HepG2 (cell line): Measurements from ENCODE around the gene SKP2. TPM values are rescaled to one million over a fixed set of nuclear protein-coding genes. Genes with fewer than 3 reads are reported as not detected.

ENCODE experiments used
- ARNTL ChIP-seq: sonication (generic); formaldehyde crosslinking; IDR thresholded peaks from 2 replicates; pipeline ENCODE4 v1.4.0; 2020; ENCODE audit warnings: mild to moderate bottlenecking, missing genetic modification reagents
- E2F1 ChIP-seq: sonication (generic); formaldehyde crosslinking; IDR thresholded peaks from 2 replicates; pipeline ENCODE4 v1.5.0; 2020; ENCODE audit warnings: missing genetic modification reagents
- EED ChIP-seq: sonication (generic); formaldehyde crosslinking; IDR thresholded peaks from 2 replicates; pipeline ENCODE4 v1.5.0; 2020; ENCODE audit warnings: mild to moderate bottlenecking, missing genetic modification reagents
- GATAD1 ChIP-seq: IDR thresholded peaks from 2 replicates; pipeline ENCODE4 v1.6.1; 2016; ENCODE audit warnings: missing genetic modification reagents, missing compliant biosample characterization
- HNF4G ChIP-seq, 2 experiments: sonication (generic) in 1 of 2; formaldehyde crosslinking in 1 of 2; IDR thresholded peaks; 2 replicates each; pipeline versions ENCODE4 v1.4.0 to v1.6.1; 2011 to 2020; ENCODE audit warnings: borderline replicate concordance in 2 of 2, low read depth in 2 of 2, mild to moderate bottlenecking in 2 of 2, low read length in 1 of 2, missing genetic modification reagents in 1 of 2, moderate library complexity in 1 of 2
- KMT2A ChIP-seq: sonication (generic); formaldehyde crosslinking; IDR thresholded peaks from 2 replicates; pipeline ENCODE4 v1.4.0; 2020; ENCODE audit warnings: missing genetic modification reagents
- SETDB1 ChIP-seq: sonication (generic); formaldehyde crosslinking; IDR thresholded peaks from 2 replicates; pipeline ENCODE4 v1.5.1; 2020; ENCODE audit warnings: missing genetic modification reagents, mild to moderate bottlenecking, borderline replicate concordance
- SMAD3 ChIP-seq: sonication (generic); formaldehyde crosslinking; IDR thresholded peaks from 2 replicates; pipeline ENCODE4 v1.4.0; 2020; ENCODE audit warnings: missing genetic modification reagents
- SNAI1 ChIP-seq: sonication (generic); formaldehyde crosslinking; IDR thresholded peaks from 2 replicates; pipeline ENCODE4 v1.5.0; 2020; ENCODE audit warnings: mild to moderate bottlenecking, missing genetic modification reagents, borderline replicate concordance
- YEATS4 ChIP-seq: sonication (generic); formaldehyde crosslinking; IDR thresholded peaks from 2 replicates; pipeline ENCODE4 v1.4.0; 2020; ENCODE audit warnings: missing genetic modification reagents, borderline replicate concordance
- ZNF687 ChIP-seq: sonication (generic); formaldehyde crosslinking; IDR thresholded peaks from 2 replicates; pipeline ENCODE4 v1.5.1; 2020; ENCODE audit warnings: mild to moderate bottlenecking, missing genetic modification reagents, moderate library complexity
- ZNF749 ChIP-seq: sonication (generic); formaldehyde crosslinking; IDR thresholded peaks from 2 replicates; pipeline ENCODE4 v1.8.0; 2022; ENCODE audit warnings: mild to moderate bottlenecking, missing genetic modification reagents, moderate library complexity, borderline replicate concordance
- ZNF775 ChIP-seq: sonication (generic); formaldehyde crosslinking; IDR thresholded peaks from 2 replicates; pipeline ENCODE4 v1.4.0; 2020; ENCODE audit warnings: missing genetic modification reagents, mild to moderate bottlenecking, moderate library complexity, borderline replicate concordance
- ZNF879 ChIP-seq: sonication (generic); formaldehyde crosslinking; IDR thresholded peaks from 2 replicates; pipeline ENCODE4 v1.8.1; 2023; ENCODE audit warnings: missing genetic modification reagents
- ZNF883 ChIP-seq: sonication (generic); formaldehyde crosslinking; IDR thresholded peaks from 2 replicates; pipeline ENCODE4 v1.5.1; 2020; ENCODE audit warnings: mild to moderate bottlenecking, missing genetic modification reagents; ENCODE audit errors: not compliant biosample characterization
- ZSCAN30 ChIP-seq: sonication (generic); formaldehyde crosslinking; IDR thresholded peaks from 2 replicates; pipeline ENCODE4 v1.5.0; 2020; ENCODE audit warnings: mild to moderate bottlenecking, missing genetic modification reagents
- polyA plus RNA-seq, 8 experiments: library from polyadenylated mRNA; depleted of rRNA in 3 of 8; stranded (reverse) in 7 of 8; unstranded in 1 of 8; fragments of >200 nt; fragmentation: Illumina TruSeq in 4 of 8; extraction: Trizol in 4 of 8; gene quantifications; 2 replicates each; pipeline versions ENCODE4 v1.2.1 to v1.2.3, GENCODE V29; 2011 to 2016; ENCODE audit warnings: low read depth in 4 of 8, missing spikeins in 1 of 8, mixed read lengths in 1 of 8; ENCODE audit not compliant: insufficient read depth in 1 of 8
- total RNA-seq, 5 experiments: library from RNA; depleted of rRNA; stranded (reverse); fragments of >200 nt; fragmentation: Illumina TruSeq; extraction: Trizol; gene quantifications; 2 replicates each; pipeline ENCODE4 v1.2.3, GENCODE V29; 2016; ENCODE audit warnings: low read depth in 1 of 5
- TF ChIP-seq, protein P1 (sequence below): sonication (generic); formaldehyde crosslinking; IDR thresholded peaks from 2 replicates; pipeline ENCODE4 v1.4.0; 2020; ENCODE audit warnings: missing genetic modification reagents

SKP2 gene
- total and polyA plus RNA-seq, 2 of the 13 experiments (the other 11 are each of a cell fraction or from before 2014, with no cell fraction given) = 29.6 to 84.1 TPM

GRCh38 chr5:36138900-36139683 is 12.8 kb upstream of the SKP2 start (continued):
- TF ChIP-seq ZNF687 (CRISPR knock-in tag) = peak; percentile 93
- TF ChIP-seq ZNF749 (CRISPR knock-in tag) = 0 out of 2 replicates have a peak, but pooled peaks have one; percentile 15
- no peak; the same call in 1 of the 2 replicates for TF ChIP-seq ARNTL (CRISPR knock-in tag)
- peak; percentile 63 for TF ChIP-seq YEATS4
- no peak for TF ChIP-seq ZSCAN30 (CRISPR knock-in tag)
- TF ChIP-seq EED (CRISPR knock-in tag) = no peak
- no peak for TF ChIP-seq ZNF775 (CRISPR knock-in tag)
- no peak; the same call in 1 of the 2 replicates for TF ChIP-seq KMT2A (CRISPR knock-in tag)
- TF ChIP-seq HNF4G (IDR thresholded peaks at IDR 0.05; ENCODE audit: borderline replicate concordance, low read depth, low read length) = peak; percentile 86
- peak; percentile 93; the same call in 1 of the 2 replicates for TF ChIP-seq HNF4G (CRISPR knock-in tag; IDR thresholded peaks at IDR 0.05; ENCODE audit: borderline replicate concordance, low read depth)
- 0 out of 2 replicates have a peak, but pooled peaks have one; percentile 23 for TF ChIP-seq SETDB1 (CRISPR knock-in tag)
- TF ChIP-seq SMAD3 (CRISPR knock-in tag) = 0 out of 2 replicates have a peak, but pooled peaks have one; percentile 25
- TF ChIP-seq ZNF883 (CRISPR knock-in tag) = peak; percentile 35
- TF ChIP-seq GATAD1 (CRISPR knock-in tag) = 0 out of 2 replicates have a peak, but pooled peaks have one; percentile 33
- no peak for TF ChIP-seq ZNF879
- no peak for TF ChIP-seq SNAI1 (CRISPR knock-in tag)
- TF ChIP-seq E2F1 (CRISPR knock-in tag) = no peak
- TF ChIP-seq, protein P1, sequence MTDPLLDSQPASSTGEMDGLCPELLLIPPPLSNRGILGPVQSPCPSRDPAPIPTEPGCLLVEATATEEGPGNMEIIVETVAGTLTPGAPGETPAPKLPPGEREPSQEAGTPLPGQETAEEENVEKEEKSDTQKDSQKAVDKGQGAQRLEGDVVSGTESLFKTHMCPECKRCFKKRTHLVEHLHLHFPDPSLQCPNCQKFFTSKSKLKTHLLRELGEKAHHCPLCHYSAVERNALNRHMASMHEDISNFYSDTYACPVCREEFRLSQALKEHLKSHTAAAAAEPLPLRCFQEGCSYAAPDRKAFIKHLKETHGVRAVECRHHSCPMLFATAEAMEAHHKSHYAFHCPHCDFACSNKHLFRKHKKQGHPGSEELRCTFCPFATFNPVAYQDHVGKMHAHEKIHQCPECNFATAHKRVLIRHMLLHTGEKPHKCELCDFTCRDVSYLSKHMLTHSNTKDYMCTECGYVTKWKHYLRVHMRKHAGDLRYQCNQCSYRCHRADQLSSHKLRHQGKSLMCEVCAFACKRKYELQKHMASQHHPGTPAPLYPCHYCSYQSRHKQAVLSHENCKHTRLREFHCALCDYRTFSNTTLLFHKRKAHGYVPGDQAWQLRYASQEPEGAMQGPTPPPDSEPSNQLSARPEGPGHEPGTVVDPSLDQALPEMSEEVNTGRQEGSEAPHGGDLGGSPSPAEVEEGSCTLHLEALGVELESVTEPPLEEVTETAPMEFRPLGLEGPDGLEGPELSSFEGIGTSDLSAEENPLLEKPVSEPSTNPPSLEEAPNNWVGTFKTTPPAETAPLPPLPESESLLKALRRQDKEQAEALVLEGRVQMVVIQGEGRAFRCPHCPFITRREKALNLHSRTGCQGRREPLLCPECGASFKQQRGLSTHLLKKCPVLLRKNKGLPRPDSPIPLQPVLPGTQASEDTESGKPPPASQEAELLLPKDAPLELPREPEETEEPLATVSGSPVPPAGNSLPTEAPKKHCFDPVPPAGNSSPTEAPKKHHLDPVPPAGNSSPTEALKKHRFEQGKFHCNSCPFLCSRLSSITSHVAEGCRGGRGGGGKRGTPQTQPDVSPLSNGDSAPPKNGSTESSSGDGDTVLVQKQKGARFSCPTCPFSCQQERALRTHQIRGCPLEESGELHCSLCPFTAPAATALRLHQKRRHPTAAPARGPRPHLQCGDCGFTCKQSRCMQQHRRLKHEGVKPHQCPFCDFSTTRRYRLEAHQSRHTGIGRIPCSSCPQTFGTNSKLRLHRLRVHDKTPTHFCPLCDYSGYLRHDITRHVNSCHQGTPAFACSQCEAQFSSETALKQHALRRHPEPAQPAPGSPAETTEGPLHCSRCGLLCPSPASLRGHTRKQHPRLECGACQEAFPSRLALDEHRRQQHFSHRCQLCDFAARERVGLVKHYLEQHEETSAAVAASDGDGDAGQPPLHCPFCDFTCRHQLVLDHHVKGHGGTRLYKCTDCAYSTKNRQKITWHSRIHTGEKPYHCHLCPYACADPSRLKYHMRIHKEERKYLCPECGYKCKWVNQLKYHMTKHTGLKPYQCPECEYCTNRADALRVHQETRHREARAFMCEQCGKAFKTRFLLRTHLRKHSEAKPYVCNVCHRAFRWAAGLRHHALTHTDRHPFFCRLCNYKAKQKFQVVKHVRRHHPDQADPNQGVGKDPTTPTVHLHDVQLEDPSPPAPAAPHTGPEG = no peak
